GM23338 (cell line): ENCODE measurements around the gene VEGFD. TPM values are rescaled to one million over a fixed set of nuclear protein-coding genes. Genes with fewer than 3 reads are reported as not detected.

Experiments
- ATAC-seq: fragments of 200-7000 bp; cut with Tn5 transposase; 3 replicates; pipeline ENCODE4 v1.9.1; 2020
- DNase-seq: peaks from one replicate; pipeline ENCODE4 v3.0.0-alpha.2; 2015; ENCODE audit warnings: low spot score
- H2AFZ ChIP-seq: fragments of 200-600 bp; sonication (generic); 2 replicates; pipeline ENCODE4 v1.8.0; 2016; ENCODE audit warnings: antibody characterized with exemption, mild to moderate bottlenecking, moderate library complexity
- H3F3A ChIP-seq: fragments of 200-600 bp; sonication (generic); replicated peaks from 2 replicates; pipeline ENCODE4 v1.8.0; 2017; ENCODE audit warnings: antibody characterized with exemption, mixed run types, low read depth
- H3K27ac ChIP-seq: fragments of 200-600 bp; sonication (generic); 2 replicates; pipeline ENCODE4 v1.6.1; 2016; ENCODE audit warnings: low read depth
- H3K27me3 ChIP-seq: fragments of 200-600 bp; sonication (generic); 2 replicates; pipeline ENCODE4 v1.8.0; 2016; ENCODE audit warnings: mild to moderate bottlenecking, mixed run types, moderate library complexity; ENCODE audit not compliant: insufficient read depth
- H3K36me3 ChIP-seq: fragments of 200-600 bp; sonication (generic); 2 replicates; pipeline ENCODE4 v1.8.0; 2016; ENCODE audit warnings: mild to moderate bottlenecking; ENCODE audit not compliant: insufficient read depth
- H3K4me1 ChIP-seq: fragments of 200-600 bp; sonication (generic); 2 replicates; pipeline ENCODE4 v1.8.0; 2016; ENCODE audit warnings: mild to moderate bottlenecking, moderate library complexity; ENCODE audit not compliant: insufficient read depth
- H3K4me2 ChIP-seq: fragments of 200-600 bp; sonication (generic); 2 replicates; pipeline ENCODE4 v1.7.1; 2017; ENCODE audit warnings: mixed run types
- H3K4me3 ChIP-seq: fragments of 200-600 bp; sonication (generic); 2 replicates; pipeline ENCODE4 v1.6.1; 2016; ENCODE audit warnings: mixed run types
- H3K79me2 ChIP-seq: fragments of 200-600 bp; sonication (generic); replicated peaks from 2 replicates; pipeline ENCODE4 v1.8.0; 2017; ENCODE audit warnings: mild to moderate bottlenecking; ENCODE audit not compliant: insufficient read depth
- H3K9me2 ChIP-seq: fragments of 200-600 bp; sonication (generic); 2 replicates; pipeline ENCODE4 v1.8.0; 2017; ENCODE audit not compliant: insufficient read depth
- H4K20me1 ChIP-seq: fragments of 200-600 bp; sonication (generic); replicated peaks from 2 replicates; pipeline ENCODE4 v1.8.0; 2017; ENCODE audit warnings: mild to moderate bottlenecking; ENCODE audit not compliant: insufficient read depth
- H3K27ac Mint-ChIP-seq: 2 replicates; pipeline ENCODE4 v1.8.0; 2020; ENCODE audit warnings: inconsistent platforms, mild to moderate bottlenecking, moderate library complexity, mixed read lengths
- H3K27me3 Mint-ChIP-seq: 3 replicates; pipeline ENCODE4 v1.8.0; 2022; ENCODE audit warnings: low read depth, mild to moderate bottlenecking, moderate library complexity, mixed read lengths, inconsistent platforms; ENCODE audit not compliant: insufficient read depth, poor library complexity
- H3K36me3 Mint-ChIP-seq: 3 replicates; pipeline ENCODE4 v1.8.0; 2021; ENCODE audit warnings: low read depth, mild to moderate bottlenecking, inconsistent platforms, moderate library complexity, mixed read lengths
- H3K4me1 Mint-ChIP-seq: 3 replicates; pipeline ENCODE4 v1.8.0; 2020; ENCODE audit warnings: mild to moderate bottlenecking, inconsistent platforms, mixed read lengths
- H3K4me3 Mint-ChIP-seq: 3 replicates; pipeline ENCODE4 v1.8.0; 2021; ENCODE audit warnings: moderate library complexity, mild to moderate bottlenecking, inconsistent platforms, mixed read lengths
- H3K9me3 Mint-ChIP-seq: 3 replicates; pipeline ENCODE4 v1.8.0; 2020; ENCODE audit warnings: moderate library complexity, mild to moderate bottlenecking, inconsistent platforms, mixed read lengths
- EZH2 ChIP-seq: fragments of 200-600 bp; sonication (generic); IDR thresholded peaks from one replicate; pipeline ENCODE4 v1.8.0; 2017; ENCODE audit warnings: antibody characterized with exemption, mild to moderate bottlenecking, low read depth; ENCODE audit not compliant: unreplicated experiment
- EZH2phosphoT487 ChIP-seq: fragments of 200-600 bp; sonication (generic); IDR thresholded peaks from one replicate; pipeline ENCODE4 v1.8.1; 2018; ENCODE audit warnings: antibody characterized with exemption; ENCODE audit not compliant: unreplicated experiment
- JUNB ChIP-seq: IDR thresholded peaks from one replicate; pipeline ENCODE4 v1.6.1; 2016; ENCODE audit warnings: antibody characterized with exemption; ENCODE audit not compliant: unreplicated experiment
- NANOG ChIP-seq: IDR thresholded peaks from 2 replicates; pipeline ENCODE4 v1.6.1; 2016; ENCODE audit warnings: antibody characterized with exemption, borderline replicate concordance
- POLR2AphosphoS5 ChIP-seq: IDR thresholded peaks from 2 replicates; pipeline ENCODE4 v1.6.1; 2016; ENCODE audit warnings: antibody characterized with exemption, low read depth
- REST ChIP-seq: IDR thresholded peaks from one replicate; pipeline ENCODE4 v1.6.1; 2018; ENCODE audit warnings: antibody characterized with exemption; ENCODE audit not compliant: unreplicated experiment
- STAT1 ChIP-seq: IDR thresholded peaks from one replicate; pipeline ENCODE4 v1.6.1; 2016; ENCODE audit warnings: antibody characterized with exemption; ENCODE audit not compliant: unreplicated experiment
- ZNF114 ChIP-seq: fragments of 250-450 bp; sonication (Bioruptor Pico); IDR thresholded peaks from 2 replicates; pipeline ENCODE4 v1.5.0; 2020; ENCODE audit warnings: mild to moderate bottlenecking, moderate library complexity
- ZNF331 ChIP-seq: fragments of 250-450 bp; sonication (Bioruptor Pico); IDR thresholded peaks from 2 replicates; pipeline ENCODE4 v1.5.0; 2020; ENCODE audit warnings: low read depth, mild to moderate bottlenecking, moderate library complexity
- ZNF462 ChIP-seq: fragments of 250-450 bp; sonication (Bioruptor Pico); IDR thresholded peaks from 2 replicates; pipeline ENCODE4 v1.5.0; 2020; ENCODE audit warnings: mild to moderate bottlenecking, moderate library complexity
- polyA plus RNA-seq: library from polyadenylated mRNA; unstranded; fragments of >200 nt; fragmentation: Nextera tagmentation; extraction: Ambion mirVana; gene quantifications from 2 replicates; pipeline ENCODE4 v1.2.1, GENCODE V29; 2016
- total RNA-seq: library from RNA; depleted of rRNA; stranded (reverse); fragments of >200 nt; shearing (Covaris generic); gene quantifications from 2 replicates; pipeline ENCODE4 v1.2.3, GENCODE V29; 2014
- TF ChIP-seq, protein P1 (sequence below): IDR thresholded peaks from 2 replicates; pipeline ENCODE4 v1.6.1; 2016; ENCODE audit warnings: antibody characterized with exemption
- TF ChIP-seq, protein P2 (sequence below), 2 experiments: fragments of 200-600 bp in 1 of 2; sonication (generic) in 1 of 2; conservative IDR thresholded peaks; 2 replicates each; pipeline versions ENCODE4 v1.5.1 to v1.6.1; 2016 to 2017; ENCODE audit warnings: antibody characterized with exemption in 2 of 2, low read depth in 2 of 2, mild to moderate bottlenecking in 2 of 2, moderate library complexity in 1 of 2

VEGFD gene
- total and polyA plus RNA-seq, 2 experiments from 2014 or later = 0.13 TPM; not detected in 1

DNA sequence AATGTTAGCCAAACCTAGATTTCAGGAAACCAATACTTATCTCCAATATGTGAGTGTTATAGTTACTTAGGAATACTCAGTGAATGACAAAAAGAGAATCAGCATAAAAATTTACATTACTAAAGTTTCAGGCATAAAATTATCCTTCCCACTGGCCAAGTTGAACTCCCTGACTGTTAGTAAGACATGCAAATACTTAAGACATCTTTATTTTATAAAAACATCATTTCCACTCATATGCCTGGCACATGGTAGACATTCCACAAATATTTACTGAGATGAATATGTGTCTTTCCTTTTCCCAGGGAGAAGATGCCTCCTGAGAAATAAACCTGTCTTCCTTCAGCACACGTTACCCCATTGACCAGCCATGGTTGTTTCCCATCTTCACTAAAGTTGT, 7.3 kb downstream of the VEGFD start:
- no peak overlapping the region for H3K27ac ChIP-seq
- Mint-ChIP-seq H3K27ac (no peak overlapping the region), H3K36me3 (peaks cover 3% of the 10 kb centered on the region; the same call in 1 of the 3 replicates), H3K4me3 (no peak overlapping the region), H3K9me3 (no peaks in the 10 kb centered on the region), H3K27me3 (no peaks in the 10 kb centered on the region), H3K4me1 (peaks cover 21% of the 10 kb centered on the region)
- no peaks in the 10 kb centered on the region for H3F3A ChIP-seq
- no peaks in the 10 kb centered on the region for H3K9me2 ChIP-seq
- no peaks in the 10 kb centered on the region for H3K27me3 ChIP-seq
- H3K4me3 ChIP-seq = no peak overlapping the region
- no peaks in the 10 kb centered on the region for H3K79me2 ChIP-seq
- no peaks in the 10 kb centered on the region for H3K36me3 ChIP-seq
- no peak overlapping the region for H3K4me2 ChIP-seq
- H3K4me1 ChIP-seq = no peaks in the 10 kb centered on the region
- H4K20me1 ChIP-seq = no peaks in the 10 kb centered on the region
- H2AFZ ChIP-seq = no peak overlapping the region
- DNase-seq (no peak), ATAC-seq (no peak)
- TF ChIP-seq POLR2AphosphoS5 (no peak), EZH2 (no peak), REST (no peak), ZNF462 (no peak), STAT1 (no peak), ZNF331 (CRISPR knock-in tag) (no peak), NANOG (no peak), EZH2phosphoT487 (no peak), JUNB (no peak), ZNF114 (CRISPR knock-in tag) (no peak)
- TF ChIP-seq, protein P1, sequence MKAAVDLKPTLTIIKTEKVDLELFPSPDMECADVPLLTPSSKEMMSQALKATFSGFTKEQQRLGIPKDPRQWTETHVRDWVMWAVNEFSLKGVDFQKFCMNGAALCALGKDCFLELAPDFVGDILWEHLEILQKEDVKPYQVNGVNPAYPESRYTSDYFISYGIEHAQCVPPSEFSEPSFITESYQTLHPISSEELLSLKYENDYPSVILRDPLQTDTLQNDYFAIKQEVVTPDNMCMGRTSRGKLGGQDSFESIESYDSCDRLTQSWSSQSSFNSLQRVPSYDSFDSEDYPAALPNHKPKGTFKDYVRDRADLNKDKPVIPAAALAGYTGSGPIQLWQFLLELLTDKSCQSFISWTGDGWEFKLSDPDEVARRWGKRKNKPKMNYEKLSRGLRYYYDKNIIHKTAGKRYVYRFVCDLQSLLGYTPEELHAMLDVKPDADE = no peak
- TF ChIP-seq, protein P2, sequence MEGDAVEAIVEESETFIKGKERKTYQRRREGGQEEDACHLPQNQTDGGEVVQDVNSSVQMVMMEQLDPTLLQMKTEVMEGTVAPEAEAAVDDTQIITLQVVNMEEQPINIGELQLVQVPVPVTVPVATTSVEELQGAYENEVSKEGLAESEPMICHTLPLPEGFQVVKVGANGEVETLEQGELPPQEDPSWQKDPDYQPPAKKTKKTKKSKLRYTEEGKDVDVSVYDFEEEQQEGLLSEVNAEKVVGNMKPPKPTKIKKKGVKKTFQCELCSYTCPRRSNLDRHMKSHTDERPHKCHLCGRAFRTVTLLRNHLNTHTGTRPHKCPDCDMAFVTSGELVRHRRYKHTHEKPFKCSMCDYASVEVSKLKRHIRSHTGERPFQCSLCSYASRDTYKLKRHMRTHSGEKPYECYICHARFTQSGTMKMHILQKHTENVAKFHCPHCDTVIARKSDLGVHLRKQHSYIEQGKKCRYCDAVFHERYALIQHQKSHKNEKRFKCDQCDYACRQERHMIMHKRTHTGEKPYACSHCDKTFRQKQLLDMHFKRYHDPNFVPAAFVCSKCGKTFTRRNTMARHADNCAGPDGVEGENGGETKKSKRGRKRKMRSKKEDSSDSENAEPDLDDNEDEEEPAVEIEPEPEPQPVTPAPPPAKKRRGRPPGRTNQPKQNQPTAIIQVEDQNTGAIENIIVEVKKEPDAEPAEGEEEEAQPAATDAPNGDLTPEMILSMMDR (conservative IDR thresholded peaks at IDR 0.05; ENCODE audit: low read depth in 2 of 2) = no peak
